ENCODE data around the gene HMGCLL1. TPM values are rescaled to one million over a fixed set of nuclear protein-coding genes. Genes with fewer than 3 reads are reported as not detected.

Gene HMGCLL1
- total RNA-seq, 2 donors from 2014 or later = not detected

DNA sequence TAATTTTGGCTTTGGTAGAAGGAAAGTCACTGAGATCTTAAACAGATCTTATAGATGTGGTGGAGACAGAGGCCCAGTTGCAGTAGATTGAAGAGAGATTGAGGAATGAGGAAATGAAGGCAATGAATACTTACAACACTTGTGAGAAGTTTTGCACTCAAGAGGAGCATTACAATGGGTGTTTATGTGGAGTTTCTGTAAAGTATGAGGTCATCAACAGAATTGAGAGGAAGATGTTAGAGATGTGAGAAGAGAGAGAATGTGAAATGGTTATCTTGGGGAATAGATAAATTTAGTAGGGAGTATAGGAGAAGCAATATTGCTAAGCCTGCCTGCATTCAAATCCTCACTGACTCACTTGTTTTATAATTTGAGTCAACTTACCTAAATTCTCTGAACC lies 168.3 kb downstream of the HMGCLL1 start:
- H3K36me3 ChIP-seq = no peaks in the 10 kb centered on the region
- no peaks in the 10 kb centered on the region for H3K4me1 ChIP-seq (ENCODE audit: control insufficient read depth in 1 of 2, low read depth in 2 of 2)
- DNase-seq (ENCODE audit: low spot score) (no peak), ATAC-seq (ENCODE audit: insufficient number of reproducible peaks, low FRiP score, low read depth) (no peak)
- no peaks in the 10 kb centered on the region for H3K27me3 ChIP-seq (replicated peaks; ENCODE audit: insufficient read depth)
- H3K4me3 ChIP-seq = no peak overlapping the region
- H3K27ac ChIP-seq = no peak overlapping the region
- TF ChIP-seq, protein P1, sequence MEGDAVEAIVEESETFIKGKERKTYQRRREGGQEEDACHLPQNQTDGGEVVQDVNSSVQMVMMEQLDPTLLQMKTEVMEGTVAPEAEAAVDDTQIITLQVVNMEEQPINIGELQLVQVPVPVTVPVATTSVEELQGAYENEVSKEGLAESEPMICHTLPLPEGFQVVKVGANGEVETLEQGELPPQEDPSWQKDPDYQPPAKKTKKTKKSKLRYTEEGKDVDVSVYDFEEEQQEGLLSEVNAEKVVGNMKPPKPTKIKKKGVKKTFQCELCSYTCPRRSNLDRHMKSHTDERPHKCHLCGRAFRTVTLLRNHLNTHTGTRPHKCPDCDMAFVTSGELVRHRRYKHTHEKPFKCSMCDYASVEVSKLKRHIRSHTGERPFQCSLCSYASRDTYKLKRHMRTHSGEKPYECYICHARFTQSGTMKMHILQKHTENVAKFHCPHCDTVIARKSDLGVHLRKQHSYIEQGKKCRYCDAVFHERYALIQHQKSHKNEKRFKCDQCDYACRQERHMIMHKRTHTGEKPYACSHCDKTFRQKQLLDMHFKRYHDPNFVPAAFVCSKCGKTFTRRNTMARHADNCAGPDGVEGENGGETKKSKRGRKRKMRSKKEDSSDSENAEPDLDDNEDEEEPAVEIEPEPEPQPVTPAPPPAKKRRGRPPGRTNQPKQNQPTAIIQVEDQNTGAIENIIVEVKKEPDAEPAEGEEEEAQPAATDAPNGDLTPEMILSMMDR (IDR thresholded peaks at IDR 0.05) = no peak
- no peaks in the 10 kb centered on the region for H3K9me3 ChIP-seq

DNA sequence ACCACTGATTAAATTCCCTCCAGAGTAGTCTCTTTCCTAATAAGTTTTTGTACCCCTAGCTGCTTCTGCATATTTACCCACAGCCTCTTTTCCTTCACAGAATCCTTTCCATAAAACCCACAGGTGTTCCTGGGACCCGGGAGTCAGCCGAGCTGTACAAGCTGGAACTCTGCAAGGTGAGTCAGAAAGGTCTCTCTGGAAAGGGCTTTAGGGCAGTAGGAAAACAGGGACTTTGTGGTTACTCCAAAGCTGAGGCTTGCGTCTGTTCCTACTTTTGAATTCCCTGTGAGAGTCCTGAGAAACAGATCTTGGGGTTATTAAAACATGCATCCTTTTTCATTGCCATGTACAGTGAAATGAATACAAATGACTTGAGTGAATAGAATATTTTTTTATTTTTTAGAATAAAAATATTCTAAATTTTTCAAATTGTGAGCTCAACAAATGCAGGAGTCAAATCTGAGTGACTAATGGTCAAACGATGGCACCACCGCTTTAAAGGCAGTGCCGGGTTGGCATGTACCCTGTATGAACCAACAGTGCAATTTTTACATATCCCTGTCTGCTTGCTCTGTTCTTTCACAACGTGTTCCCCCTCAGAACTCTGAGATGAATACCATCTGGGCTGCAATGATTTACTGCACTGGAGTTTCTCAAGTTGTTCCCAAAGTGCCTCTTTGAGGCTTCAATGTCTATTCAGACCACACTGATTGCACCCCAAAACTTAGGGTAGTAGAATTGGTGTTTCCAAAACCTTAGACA lies 173.3 kb downstream of the HMGCLL1 start:
- no peak overlapping the region for H3K4me3 ChIP-seq
- H3K9me3 ChIP-seq = no peaks in the 10 kb centered on the region
- H3K27ac ChIP-seq = no peak overlapping the region
- TF ChIP-seq, protein P1 (IDR thresholded peaks at IDR 0.05) = no peak
- H3K4me1 ChIP-seq (ENCODE audit: control insufficient read depth in 1 of 2, low read depth in 2 of 2) = no peaks in the 10 kb centered on the region
- ATAC-seq (ENCODE audit: insufficient number of reproducible peaks, low FRiP score, low read depth) (no peak), DNase-seq (ENCODE audit: low spot score) (no peak)
- H3K36me3 ChIP-seq = no peaks in the 10 kb centered on the region
- H3K27me3 ChIP-seq (replicated peaks; ENCODE audit: insufficient read depth) = no peaks in the 10 kb centered on the region

DNA sequence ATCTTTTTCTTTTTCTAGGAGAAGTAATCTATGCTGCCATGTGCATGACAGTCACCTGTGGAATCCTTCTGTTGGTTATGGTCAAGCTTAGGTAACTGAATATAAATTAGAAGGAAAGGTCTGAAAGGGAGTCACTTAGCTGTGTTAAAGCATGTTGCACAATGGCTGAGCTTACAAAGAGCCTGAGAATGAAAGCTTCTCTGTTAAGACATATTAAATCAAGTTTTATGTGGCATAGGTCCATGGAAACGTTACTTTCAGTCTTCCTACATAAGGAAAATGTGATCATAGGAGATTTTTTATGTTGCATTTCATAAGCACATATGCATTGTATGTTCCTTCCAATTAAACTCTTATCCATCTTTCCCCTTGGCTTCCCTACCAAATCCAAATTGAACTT lies 179.6 kb downstream of the HMGCLL1 start:
- Histone ChIP-seq H3K27me3 (replicated peaks; ENCODE audit: insufficient read depth) (no peaks in the 10 kb centered on the region), H3K36me3 (no peaks in the 10 kb centered on the region), H3K4me1 (ENCODE audit: control insufficient read depth in 1 of 2, low read depth in 2 of 2) (no peaks in the 10 kb centered on the region), H3K9me3 (no peaks in the 10 kb centered on the region), H3K27ac (no peak overlapping the region), H3K4me3 (no peak overlapping the region)
- TF ChIP-seq, protein P1 (IDR thresholded peaks at IDR 0.05) = no peak
- no peak for ATAC-seq (ENCODE audit: insufficient number of reproducible peaks, low FRiP score, low read depth)
- no peak for DNase-seq (ENCODE audit: low spot score)

DNA sequence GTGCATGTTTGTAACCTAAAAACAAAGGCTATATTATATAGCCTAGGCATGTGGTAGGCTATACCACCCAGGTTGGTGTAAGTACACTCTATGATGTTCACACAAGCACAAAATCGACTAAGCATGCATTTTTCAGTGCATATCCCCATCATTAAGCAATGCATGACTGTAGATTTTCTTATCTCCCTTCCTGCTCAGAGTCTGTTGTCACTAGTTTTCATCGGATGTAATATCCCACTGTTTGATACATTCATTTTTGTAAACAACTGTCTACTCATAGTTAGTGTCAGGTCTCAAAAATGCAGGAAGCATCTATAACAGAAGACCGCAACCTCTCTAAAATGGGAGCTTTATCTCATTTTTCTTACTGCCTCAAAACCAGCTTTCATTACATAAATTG lies 181.0 kb downstream of the HMGCLL1 start:
- ATAC-seq (ENCODE audit: insufficient number of reproducible peaks, low FRiP score, low read depth) (no peak), DNase-seq (ENCODE audit: low spot score) (no peak)
- no peaks in the 10 kb centered on the region for H3K4me1 ChIP-seq (ENCODE audit: control insufficient read depth in 1 of 2, low read depth in 2 of 2)
- no peak overlapping the region for H3K4me3 ChIP-seq
- TF ChIP-seq, protein P1 (IDR thresholded peaks at IDR 0.05) = no peak
- H3K27me3 ChIP-seq (replicated peaks; ENCODE audit: insufficient read depth) = no peaks in the 10 kb centered on the region
- no peaks in the 10 kb centered on the region for H3K9me3 ChIP-seq
- H3K36me3 ChIP-seq = no peaks in the 10 kb centered on the region
- H3K27ac ChIP-seq = no peak overlapping the region

DNA sequence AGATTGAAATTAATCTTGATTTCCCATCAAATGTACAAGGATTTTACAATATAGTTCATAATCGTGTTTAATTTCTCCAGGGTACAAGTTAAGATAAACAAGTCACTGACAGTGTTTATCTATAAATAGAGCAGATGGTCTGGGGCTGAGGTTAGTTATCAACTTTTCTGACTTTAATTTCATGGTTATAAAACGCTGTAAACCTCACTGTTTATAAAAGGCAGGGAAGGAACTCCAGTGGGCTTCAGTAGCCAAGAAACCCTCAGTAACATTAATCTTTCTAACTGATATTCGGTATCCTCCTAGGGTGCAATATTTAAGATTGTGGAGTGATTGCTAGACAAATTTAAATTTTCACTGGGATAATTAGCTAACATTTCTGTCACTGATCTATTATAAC lies 183.1 kb downstream of the HMGCLL1 start:
- TF ChIP-seq, protein P1 (IDR thresholded peaks at IDR 0.05) = no peak
- no peaks in the 10 kb centered on the region for H3K9me3 ChIP-seq
- ATAC-seq (ENCODE audit: insufficient number of reproducible peaks, low FRiP score, low read depth) (no peak), DNase-seq (ENCODE audit: low spot score) (no peak)
- no peaks in the 10 kb centered on the region for H3K36me3 ChIP-seq
- no peak overlapping the region for H3K4me3 ChIP-seq
- no peak overlapping the region for H3K27ac ChIP-seq
- H3K4me1 ChIP-seq (ENCODE audit: control insufficient read depth in 1 of 2, low read depth in 2 of 2) = no peaks in the 10 kb centered on the region
- no peaks in the 10 kb centered on the region for H3K27me3 ChIP-seq (replicated peaks; ENCODE audit: insufficient read depth)

Measured in thoracic aorta (tissue), 2 donors.